ENCODE data around the gene ABCC1.

ABCC1 gene

GRCh38 chr16:16063683-16064082, 114.3 kb downstream of the ABCC1 start:
- no peaks in the 10 kb centered on the region for H3K4me1 ChIP-seq (ENCODE audit: insufficient read depth, insufficient read length)
- H3K9ac ChIP-seq (ENCODE audit: insufficient read length, low read depth), result no peak overlapping the region
- DNase-seq (ENCODE audit: low read depth, low spot score), result no peak
- no peak overlapping the region for H3K4me3 ChIP-seq (ENCODE audit: insufficient read length, low read depth)
- H3K9me3 ChIP-seq (ENCODE audit: insufficient read depth, low read length), result no peaks in the 10 kb centered on the region
- TF ChIP-seq ZNF274 (IDR thresholded peaks at IDR 0.05; ENCODE audit: low read depth, low read length) (no peak), YY1 (IDR thresholded peaks at IDR 0.05; ENCODE audit: insufficient read depth, insufficient read length) (no peak), SUZ12 (IDR thresholded peaks at IDR 0.05; ENCODE audit: extremely low read depth, insufficient read depth, insufficient read length) (no peak)
- H3K27me3 ChIP-seq (ENCODE audit: insufficient read depth, insufficient read length), result no peaks in the 10 kb centered on the region
- H3K36me3 ChIP-seq (ENCODE audit: insufficient read depth, insufficient read length, low read length), result peaks cover 62% of the 10 kb centered on the region

DNA sequence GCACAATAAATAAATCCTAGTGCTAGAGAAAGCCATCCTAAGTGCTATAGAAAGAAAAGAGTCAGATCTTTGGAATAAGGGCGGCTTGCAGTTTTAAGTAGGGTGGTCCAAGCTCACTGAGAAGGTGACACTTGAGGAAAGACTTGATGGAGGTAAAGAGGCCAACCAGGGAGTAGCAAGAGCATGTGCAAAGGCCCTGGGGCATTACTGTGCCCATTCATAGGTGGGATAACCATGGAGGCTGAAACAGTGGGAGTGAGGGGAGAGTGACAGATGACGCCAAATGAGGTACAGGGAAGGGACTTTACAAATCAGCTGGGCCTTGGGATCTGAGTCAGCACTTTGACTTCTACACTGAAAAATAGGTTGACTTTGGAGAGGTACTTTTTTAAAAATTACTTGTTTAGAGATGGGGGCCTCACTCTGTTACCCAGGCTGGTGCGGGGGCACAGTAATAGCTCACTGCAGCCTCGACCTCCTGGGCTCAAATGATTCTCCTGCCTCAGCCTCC, 115.5 kb downstream of the ABCC1 start:
- H3K4me1 ChIP-seq (ENCODE audit: insufficient read depth, insufficient read length), result no peaks in the 10 kb centered on the region
- TF ChIP-seq ZNF274 (IDR thresholded peaks at IDR 0.05; ENCODE audit: low read depth, low read length), result no peak
- no peak for TF ChIP-seq SUZ12 (IDR thresholded peaks at IDR 0.05; ENCODE audit: extremely low read depth, insufficient read depth, insufficient read length)
- TF ChIP-seq YY1 (IDR thresholded peaks at IDR 0.05; ENCODE audit: insufficient read depth, insufficient read length), result no peak
- peaks cover 58% of the 10 kb centered on the region for H3K36me3 ChIP-seq (ENCODE audit: insufficient read depth, insufficient read length, low read length)

DNA sequence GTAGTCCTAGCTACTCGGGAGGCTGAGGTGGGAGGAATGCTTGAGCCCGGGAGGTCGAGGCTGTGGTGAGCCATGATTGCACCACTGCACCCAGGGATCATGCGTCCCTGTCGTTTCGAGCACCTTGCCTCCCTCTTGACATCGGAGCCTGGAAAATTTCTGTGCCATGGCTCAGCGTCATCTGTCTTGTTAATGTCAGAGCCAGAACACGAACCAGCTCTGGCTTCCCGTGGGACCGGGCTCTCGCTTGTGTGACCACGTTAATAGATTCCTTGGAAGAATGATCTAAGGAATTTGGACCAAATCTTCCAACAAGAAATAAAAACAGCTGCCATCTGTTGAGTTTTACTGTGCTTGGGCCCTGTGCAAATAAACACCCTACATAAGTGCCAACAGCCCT, 117.7 kb downstream of the ABCC1 start:
- Histone ChIP-seq H3K4me1 (ENCODE audit: insufficient read depth, insufficient read length) (no peaks in the 10 kb centered on the region), H3K9me3 (ENCODE audit: insufficient read depth, low read length) (no peaks in the 10 kb centered on the region), H3K4me3 (ENCODE audit: insufficient read length, low read depth) (no peak overlapping the region), H3K36me3 (ENCODE audit: insufficient read depth, insufficient read length, low read length) (peaks cover 50% of the 10 kb centered on the region), H3K27me3 (ENCODE audit: insufficient read depth, insufficient read length) (no peaks in the 10 kb centered on the region), H3K9ac (ENCODE audit: insufficient read length, low read depth) (no peak overlapping the region)
- TF ChIP-seq ZNF274 (IDR thresholded peaks at IDR 0.05; ENCODE audit: low read depth, low read length) (no peak), SUZ12 (IDR thresholded peaks at IDR 0.05; ENCODE audit: extremely low read depth, insufficient read depth, insufficient read length) (no peak)
- DNase-seq (ENCODE audit: low read depth, low spot score), result no peak

More for the DNA sequence above, 115.5 kb downstream of the ABCC1 start:
- no peaks in the 10 kb centered on the region for H3K9me3 ChIP-seq (ENCODE audit: insufficient read depth, low read length)
- H3K27me3 ChIP-seq (ENCODE audit: insufficient read depth, insufficient read length), result no peaks in the 10 kb centered on the region
- DNase-seq (ENCODE audit: low read depth, low spot score), result no peak
- no peak overlapping the region for H3K9ac ChIP-seq (ENCODE audit: insufficient read length, low read depth)
- no peak overlapping the region for H3K4me3 ChIP-seq (ENCODE audit: insufficient read length, low read depth)

- Histone ChIP-seq H3K9me3 (ENCODE audit: insufficient read depth, low read length) (no peaks in the 10 kb centered on the region), H3K9ac (ENCODE audit: insufficient read length, low read depth) (no peak overlapping the region), H3K4me1 (ENCODE audit: insufficient read depth, insufficient read length) (peaks cover 10% of the 10 kb centered on the region), H3K4me3 (ENCODE audit: insufficient read length, low read depth) (no peak overlapping the region), H3K27me3 (ENCODE audit: insufficient read depth, insufficient read length) (no peaks in the 10 kb centered on the region), H3K36me3 (ENCODE audit: insufficient read depth, insufficient read length, low read length) (peaks cover 51% of the 10 kb centered on the region)
- TF ChIP-seq YY1 (IDR thresholded peaks at IDR 0.05; ENCODE audit: insufficient read depth, insufficient read length), result no peak
- no peak for TF ChIP-seq SUZ12 (IDR thresholded peaks at IDR 0.05; ENCODE audit: extremely low read depth, insufficient read depth, insufficient read length)
- no peak for TF ChIP-seq ZNF274 (IDR thresholded peaks at IDR 0.05; ENCODE audit: low read depth, low read length)
- DNase-seq (ENCODE audit: low read depth, low spot score), result no peak
Observed at GRCh38 chr16:16071631-16072244, 122.3 kb downstream of the ABCC1 start.

DNA sequence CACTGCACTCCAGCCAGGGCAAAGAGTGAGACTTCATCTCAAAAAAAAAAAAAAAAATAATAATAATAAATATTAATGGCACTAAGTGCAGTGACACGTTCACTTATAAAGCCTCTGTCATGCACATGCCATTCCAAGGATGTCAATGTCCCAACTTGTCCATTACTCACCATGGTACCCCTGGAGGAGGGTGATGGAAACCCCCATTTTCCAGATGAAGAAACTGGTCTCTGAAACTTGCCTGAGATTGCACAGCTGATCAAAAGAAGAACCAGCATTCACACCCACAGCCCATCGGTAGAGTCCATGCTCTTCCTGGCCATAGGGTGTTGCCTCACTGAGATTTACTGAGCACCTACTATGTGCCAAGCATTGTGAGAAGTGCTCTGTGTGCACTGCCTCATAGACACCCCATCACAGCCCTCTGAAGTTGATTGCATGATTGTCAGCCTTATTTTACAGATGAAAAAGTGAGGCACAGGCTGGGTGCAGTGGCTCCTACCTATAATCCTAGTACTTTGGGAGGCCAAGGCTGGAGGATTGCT, 123.7 kb downstream of the ABCC1 start:
- no peaks in the 10 kb centered on the region for H3K27me3 ChIP-seq (ENCODE audit: insufficient read depth, insufficient read length)
- no peaks in the 10 kb centered on the region for H3K9me3 ChIP-seq (ENCODE audit: insufficient read depth, low read length)
- DNase-seq (ENCODE audit: low read depth, low spot score), result no peak
- H3K4me3 ChIP-seq (ENCODE audit: insufficient read length, low read depth), result no peak overlapping the region
- TF ChIP-seq YY1 (IDR thresholded peaks at IDR 0.05; ENCODE audit: insufficient read depth, insufficient read length) (no peak), ZNF274 (IDR thresholded peaks at IDR 0.05; ENCODE audit: low read depth, low read length) (no peak), SUZ12 (IDR thresholded peaks at IDR 0.05; ENCODE audit: extremely low read depth, insufficient read depth, insufficient read length) (no peak)
- H3K36me3 ChIP-seq (ENCODE audit: insufficient read depth, insufficient read length, low read length), result peaks cover 57% of the 10 kb centered on the region
- H3K9ac ChIP-seq (ENCODE audit: insufficient read length, low read depth), result no peak overlapping the region
- peaks cover 10% of the 10 kb centered on the region for H3K4me1 ChIP-seq (ENCODE audit: insufficient read depth, insufficient read length)

DNA sequence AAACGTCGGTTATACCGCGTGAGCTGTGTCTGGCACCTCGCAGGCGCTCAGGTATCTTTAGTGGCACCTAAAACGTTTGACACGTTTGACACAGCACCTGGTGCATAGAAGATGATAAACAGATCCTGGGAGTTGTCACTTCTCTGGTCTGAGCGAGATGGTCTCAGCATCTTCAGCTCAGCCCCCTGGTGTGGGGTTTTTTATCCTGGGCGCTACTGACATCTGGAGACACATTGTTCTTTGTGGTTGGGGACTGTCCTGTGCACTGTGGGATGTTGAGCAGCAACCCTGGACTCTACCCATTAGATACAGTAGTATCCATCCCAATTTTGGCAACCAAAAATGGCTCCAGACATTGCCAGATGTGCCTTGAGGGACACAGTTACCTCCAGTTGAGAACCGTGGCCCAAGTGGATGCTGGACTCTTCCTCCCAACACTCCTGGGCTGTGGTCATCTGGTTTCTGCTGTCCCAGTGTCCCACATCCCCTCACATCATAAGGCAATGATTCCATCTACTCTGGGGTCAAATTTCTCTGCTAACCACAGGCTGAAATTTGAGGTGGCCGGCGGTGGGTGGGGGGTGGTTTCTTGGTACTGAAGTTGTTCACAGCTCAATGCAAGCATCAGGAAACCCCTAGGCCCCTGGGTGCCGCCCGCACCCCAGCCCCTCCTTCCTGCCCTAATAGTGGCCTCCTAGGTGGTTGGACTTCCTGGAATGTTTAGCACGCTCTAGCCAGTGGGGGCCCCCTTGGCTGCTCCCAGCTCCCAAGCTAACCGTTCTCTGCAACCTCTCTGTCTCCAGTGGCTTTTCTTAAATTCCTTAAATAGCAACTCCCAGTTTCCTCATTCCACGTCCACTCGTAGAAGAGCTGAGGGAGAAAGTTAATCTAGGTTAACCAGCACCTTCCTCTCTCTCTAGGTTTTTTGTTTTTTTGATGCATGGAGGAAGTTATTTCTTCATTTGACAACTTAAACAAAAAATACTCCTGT, 124.8 kb downstream of the ABCC1 start:
- H3K4me1 ChIP-seq (ENCODE audit: insufficient read depth, insufficient read length), result peaks cover 10% of the 10 kb centered on the region
- no peak overlapping the region for H3K4me3 ChIP-seq (ENCODE audit: insufficient read length, low read depth)
- H3K9me3 ChIP-seq (ENCODE audit: insufficient read depth, low read length), result no peaks in the 10 kb centered on the region
- H3K27me3 ChIP-seq (ENCODE audit: insufficient read depth, insufficient read length), result no peaks in the 10 kb centered on the region
- peak; percentile 60 for DNase-seq (ENCODE audit: low read depth, low spot score)
- TF ChIP-seq ZNF274 (IDR thresholded peaks at IDR 0.05; ENCODE audit: low read depth, low read length) (no peak), YY1 (IDR thresholded peaks at IDR 0.05; ENCODE audit: insufficient read depth, insufficient read length) (no peak), SUZ12 (IDR thresholded peaks at IDR 0.05; ENCODE audit: extremely low read depth, insufficient read depth, insufficient read length) (no peak)
- no peak overlapping the region for H3K9ac ChIP-seq (ENCODE audit: insufficient read length, low read depth)
- peaks cover 64% of the 10 kb centered on the region for H3K36me3 ChIP-seq (ENCODE audit: insufficient read depth, insufficient read length, low read length)

All from NT2/D1 (cell line).